HG02642 (cell line): ENCODE measurements around the gene ADGRB2.

ENCODE experiments used
- ATAC-seq: cut with Tn5 transposase; IDR thresholded peaks from one replicate; pipeline ENCODE4 v1.9.1; 2021; ENCODE audit warnings: mild to moderate bottlenecking; ENCODE audit not compliant: unreplicated experiment, poor library complexity

The ADGRB2 gene

GRCh38 chr1:31752952-31753475 lies 11.1 kb downstream of the ADGRB2 start:
- ATAC-seq: no peak

GRCh38 chr1:31752258-31752657 lies 11.9 kb downstream of the ADGRB2 start:
- ATAC-seq: no peak

DNA sequence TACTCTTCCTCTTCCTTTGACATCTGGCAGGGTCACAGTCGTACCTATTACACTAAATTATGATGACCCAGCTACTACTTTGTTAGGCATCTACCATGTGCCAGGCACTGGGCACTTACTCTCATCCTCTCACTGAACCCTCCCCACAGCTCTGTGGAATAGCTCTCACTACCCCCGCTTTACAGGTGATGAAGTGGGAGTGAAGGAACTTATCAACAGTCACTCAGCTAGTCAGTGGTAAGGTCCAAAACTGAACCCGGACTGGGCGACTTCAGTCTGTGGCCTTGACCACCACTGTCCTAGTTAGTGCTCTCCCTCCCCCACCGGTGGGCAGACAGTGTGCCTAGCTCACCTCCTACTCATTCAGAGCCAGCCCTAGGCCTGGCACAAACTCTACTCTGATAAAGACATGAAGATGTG lies 12.3 kb downstream of the ADGRB2 start:
- ATAC-seq: no peak

DNA sequence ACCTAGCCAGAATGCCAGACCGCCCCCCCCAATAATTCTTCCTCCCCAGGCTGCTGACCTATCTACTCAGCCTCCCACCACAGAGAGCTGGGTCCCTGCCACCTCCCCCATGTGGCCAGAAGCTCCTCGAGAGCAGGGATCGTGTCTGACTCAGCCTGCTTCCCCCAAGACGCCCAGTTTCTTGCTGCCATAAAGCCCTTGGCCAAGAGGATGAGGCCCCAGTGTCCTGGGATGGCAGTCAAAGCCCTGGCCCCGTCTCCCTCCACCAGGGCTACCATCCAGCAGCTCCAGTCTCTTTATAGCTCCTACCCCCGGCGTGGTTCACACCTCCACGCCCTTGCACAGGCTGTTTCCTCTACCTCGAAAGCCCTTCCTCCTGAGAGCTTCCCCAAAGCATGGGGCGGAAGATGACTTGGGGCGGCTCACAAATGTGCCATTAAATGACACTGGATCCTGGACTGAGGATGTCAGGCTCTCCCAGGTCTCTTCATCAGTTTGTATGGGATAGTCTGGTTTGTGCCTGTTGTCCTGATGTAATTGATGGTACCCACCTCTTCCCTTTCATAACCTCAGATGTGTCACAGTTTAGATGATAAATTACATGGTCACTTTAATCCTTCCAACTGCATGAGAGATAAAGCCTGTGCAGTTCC lies 13.2 kb downstream of the ADGRB2 start:
- no peak for ATAC-seq

DNA sequence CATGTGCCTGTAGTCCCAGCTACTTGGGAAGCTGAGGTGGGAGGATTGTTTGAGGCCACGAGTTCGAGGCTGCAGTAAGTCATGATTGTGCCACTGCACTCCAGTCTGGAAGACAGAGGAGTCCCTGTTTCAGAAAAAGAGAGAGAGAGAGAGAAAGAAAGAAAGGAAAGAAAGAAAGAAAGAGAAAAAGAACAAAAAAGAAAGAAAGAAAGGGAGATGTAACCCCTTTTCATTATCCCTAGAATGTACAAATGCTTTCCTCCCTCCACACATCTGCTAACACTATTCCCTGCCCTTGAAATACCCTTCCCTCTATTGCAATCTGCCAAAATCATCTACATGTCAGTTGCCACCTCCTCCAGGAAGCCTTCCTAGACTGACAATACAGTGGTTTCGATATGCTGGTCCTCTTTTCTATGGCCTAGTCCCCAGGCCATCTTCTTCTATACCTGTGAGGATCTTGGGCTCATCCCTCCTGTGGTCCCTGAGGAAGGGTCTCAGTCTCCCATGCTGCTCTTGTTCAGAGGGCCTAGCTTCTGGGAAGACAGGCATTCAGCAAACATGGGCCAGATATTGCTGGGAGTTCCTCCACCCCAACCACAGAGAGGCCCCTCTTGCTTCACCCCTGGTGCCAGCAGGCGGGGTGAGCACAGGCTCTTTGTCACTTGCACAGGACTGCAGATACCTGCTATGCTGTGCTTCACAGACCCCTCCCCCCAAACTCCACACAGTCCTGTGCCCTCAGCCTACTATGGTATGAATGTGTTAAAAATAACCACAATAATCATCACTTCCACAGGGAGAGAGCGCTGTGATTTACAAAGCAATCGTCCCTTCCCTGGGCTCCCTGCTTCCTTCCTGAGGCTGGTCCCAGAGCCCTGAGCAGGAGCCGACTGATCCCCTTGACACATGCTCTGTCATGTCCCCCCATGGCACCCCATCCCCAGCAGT lies 14.1 kb downstream of the ADGRB2 start:
- ATAC-seq: no peak

DNA sequence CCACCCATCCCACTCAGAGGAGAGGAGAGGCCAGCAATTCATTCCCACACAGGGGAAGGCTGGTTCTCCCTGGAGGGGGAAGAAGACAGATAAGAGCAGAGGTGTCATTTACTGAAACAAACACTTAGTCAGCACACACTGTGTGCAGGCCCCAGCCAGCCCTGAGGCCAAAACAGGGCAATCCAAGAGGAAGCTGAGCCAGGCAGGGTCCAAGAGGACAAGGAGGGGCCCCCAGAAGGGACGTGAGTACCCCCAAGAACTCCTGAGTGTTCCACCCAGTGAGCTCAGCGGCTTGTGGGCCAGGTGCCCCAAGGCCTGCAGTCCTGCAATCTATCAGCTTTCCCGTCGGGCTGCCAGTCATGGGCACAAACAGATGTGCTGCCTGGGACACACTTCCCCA lies 15.8 kb downstream of the ADGRB2 start:
- no peak for ATAC-seq

DNA sequence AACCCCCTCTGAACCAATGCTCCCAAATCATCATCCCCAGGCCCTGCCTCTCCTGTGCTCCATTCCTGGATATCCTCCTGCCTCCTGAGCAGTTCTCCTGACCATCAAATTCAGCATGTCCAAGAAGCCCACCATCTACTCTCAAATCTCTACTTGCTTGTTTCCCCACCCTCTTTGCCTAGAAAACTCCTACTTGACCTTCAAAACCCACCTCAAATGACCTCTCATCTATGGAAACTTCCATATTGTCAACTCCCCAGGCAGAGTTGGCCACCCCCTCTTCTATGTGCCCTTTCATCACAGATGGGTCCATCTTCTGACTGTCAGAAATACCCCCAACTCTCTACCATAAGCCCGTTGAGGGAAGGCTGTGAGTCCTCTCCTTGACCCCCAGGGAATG lies 16.8 kb downstream of the ADGRB2 start:
- no peak for ATAC-seq

DNA sequence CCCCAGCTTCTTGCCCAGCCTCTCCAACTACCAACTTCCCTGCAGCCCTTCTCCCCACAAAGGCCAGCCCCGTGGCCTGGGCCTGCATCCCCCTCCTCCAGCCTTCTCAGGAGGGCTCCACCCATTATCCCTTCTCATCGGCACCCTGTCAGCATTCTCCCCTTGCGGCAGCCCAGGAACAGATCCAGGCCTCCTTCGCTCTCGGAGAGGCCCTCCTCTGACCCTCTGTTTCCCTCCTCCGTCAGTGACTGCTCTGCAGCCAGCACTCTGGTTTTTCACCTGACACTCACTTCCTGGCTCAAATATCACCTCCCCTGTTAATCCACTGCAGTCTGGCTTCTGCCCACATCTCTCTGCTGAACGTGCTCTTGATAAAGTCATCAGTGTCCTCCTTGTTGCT lies 17.5 kb downstream of the ADGRB2 start:
- ATAC-seq: no peak

DNA sequence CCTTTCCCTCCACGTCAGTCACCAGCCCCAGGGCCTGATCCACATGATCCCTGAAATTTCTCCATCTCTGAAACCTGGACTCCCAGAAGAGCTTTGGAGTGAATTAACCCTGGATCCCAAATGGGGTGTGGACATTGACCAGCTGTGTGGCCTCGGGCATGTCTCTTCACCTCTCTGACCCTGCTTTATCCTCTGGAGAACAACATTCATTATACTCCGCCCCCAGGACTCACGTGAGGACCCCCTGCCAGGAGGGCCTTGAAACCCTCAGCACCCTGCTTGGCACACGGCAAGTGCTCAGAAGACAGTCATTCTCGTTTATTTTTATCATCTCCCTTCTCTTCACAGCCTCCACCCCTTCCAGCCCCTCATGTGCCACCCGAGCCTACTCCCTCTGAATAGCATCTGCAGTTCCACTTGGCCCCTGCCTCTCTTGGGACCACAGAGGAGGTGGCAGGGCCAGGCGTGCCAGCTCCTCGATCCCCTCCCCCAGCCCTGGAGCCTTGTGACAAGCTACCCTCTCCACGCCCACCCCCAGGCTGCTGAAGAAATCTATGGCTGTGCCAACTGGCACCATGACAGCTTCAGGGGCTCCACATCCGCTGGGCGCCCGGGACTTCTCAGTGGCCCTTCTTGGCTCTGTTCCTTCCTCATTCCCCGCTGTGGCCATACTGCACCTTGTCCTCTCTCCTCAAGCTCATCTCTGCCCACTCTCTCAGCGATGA lies 18.0 kb downstream of the ADGRB2 start:
- ATAC-seq: no peak

DNA sequence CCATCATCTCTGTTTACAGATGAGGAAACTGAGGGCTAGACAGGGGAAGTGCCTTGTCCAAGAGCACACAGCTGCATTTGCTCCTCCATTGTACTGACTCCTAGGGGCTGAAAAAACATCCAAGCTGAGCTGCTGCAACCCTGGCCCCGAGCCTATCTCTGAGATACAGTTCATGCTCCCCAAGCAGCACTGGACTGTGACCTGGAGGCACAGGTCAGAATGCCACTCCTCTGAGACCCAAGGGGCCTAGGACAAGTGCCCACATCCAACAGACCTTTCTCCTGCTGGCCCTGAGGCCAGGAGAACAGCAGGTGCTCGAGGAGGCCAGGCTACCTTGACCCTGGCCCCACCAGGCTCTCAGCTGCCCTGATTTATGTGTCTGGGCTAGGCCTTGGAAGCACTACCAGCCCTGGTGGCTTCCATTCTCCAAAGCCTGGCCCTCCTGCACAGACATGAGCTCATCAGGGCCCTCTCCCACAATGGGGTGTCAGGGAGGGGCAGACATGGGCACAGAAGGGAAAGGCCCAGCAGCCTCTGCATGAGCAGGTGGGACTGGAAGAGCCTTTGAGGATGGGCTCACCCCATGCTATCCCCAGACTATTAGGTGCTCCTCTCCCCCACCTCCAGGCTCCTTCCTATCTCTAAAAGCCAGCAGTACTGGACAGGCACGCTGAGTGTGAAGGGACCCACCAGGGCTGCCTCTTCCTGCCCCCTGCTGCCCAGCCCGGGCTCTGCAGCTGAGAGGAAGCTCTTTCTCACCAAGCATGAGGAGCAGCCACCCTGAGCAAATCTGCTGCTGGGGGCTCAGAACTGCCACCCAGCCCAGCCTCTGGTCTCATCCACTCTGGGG lies 18.8 kb downstream of the ADGRB2 start:
- ATAC-seq: no peak

DNA sequence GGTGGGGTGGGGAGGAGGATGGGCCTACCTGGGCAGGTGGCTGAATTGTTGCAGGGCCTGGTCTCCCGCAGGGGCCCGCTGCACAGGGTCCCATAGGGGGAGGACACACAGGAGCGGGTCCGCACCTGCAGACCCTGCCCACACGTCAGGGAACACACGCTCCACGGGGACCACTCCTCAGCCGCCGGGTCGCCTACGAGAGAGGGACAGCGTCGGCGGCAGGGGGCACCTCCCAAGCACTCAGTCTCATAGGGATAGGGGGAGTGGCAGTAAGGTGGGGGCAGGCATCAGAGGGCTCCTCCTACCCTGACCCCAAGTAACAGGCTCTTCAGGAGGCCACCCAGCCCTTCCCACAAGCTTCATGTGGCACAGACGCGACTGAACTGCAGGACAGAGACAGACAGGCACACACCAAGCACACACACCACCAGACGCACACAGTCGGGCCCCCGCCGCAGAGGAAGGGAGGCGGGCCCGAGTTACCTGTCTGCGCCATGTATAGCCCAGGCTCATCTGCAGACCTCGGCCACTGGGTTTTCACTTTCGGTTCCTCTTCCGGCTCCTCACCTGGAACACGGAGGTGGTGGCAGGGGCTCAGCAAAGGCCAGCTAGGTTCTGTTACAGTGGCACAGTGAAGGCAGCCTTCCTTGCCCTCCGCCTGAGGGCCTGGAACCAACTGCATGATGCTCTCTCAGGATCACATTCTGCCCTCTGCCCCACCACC lies 19.8 kb downstream of the ADGRB2 start:
- ATAC-seq: peak; percentile 57

GRCh38 chr1:31742462-31743212 lies 21.5 kb downstream of the ADGRB2 start:
- ATAC-seq: no peak

- no peak for ATAC-seq
Measured at GRCh38 chr1:31739346-31739745, 24.8 kb downstream of the ADGRB2 start.

DNA sequence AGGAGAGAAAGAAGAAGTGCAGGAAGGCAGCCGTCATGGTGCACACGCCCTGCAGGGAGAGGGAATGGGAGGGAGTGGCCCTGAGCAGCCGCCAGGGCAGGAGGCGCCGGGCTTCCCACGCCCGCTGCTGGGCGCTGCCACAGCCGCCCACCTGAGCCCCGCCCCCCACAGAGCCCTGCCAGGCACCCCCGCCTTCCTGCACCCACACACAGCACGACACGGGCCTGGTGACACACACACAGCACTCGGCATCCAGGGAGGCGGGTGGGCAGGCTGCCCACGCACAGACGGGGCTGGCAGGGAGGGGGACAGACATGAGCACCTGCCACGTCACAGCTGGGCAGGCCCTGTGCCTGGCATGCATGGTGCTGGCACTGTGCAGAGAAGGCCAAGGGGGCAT lies 27.5 kb downstream of the ADGRB2 start:
- no peak for ATAC-seq

GRCh38 chr1:31735571-31735970 lies 28.6 kb downstream of the ADGRB2 start:
- no peak for ATAC-seq

- ATAC-seq: no peak
Measured at GRCh38 chr1:31734582-31735107, 29.5 kb downstream of the ADGRB2 start.

GRCh38 chr1:31733389-31734219 lies 30.5 kb downstream of the ADGRB2 start:
- no peak for ATAC-seq
